Measurements from ENCODE around the gene MAML2. TPM values are rescaled to one million over a fixed set of nuclear protein-coding genes. Genes with fewer than 3 reads are reported as not detected.

Gene MAML2
- total and polyA plus RNA-seq, 2 experiments from 2014 or later, result 2.0 to 7.1 TPM

DNA sequence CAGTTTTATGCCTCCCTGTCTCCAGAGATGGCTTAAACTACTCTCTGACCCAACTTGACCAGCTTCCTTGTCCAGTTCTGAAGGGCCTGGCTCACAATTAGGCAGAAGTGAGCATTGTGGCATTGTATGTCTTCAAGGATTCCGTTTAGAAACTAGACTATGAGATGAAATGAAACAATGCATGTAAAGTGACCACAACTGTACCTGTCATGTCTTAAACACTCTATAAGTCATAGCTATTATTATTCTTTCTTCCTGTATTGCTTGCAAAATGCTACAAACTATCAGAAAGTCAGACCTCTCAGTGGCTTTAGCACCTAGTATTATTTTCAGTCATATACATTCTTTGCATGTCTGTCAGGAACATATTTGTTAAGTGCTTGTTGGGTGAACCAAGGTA lies 291.2 kb downstream of the MAML2 start:
- Histone ChIP-seq H3K27ac (ENCODE audit: low read depth) (no peak overlapping the region), H3K36me3 (ENCODE audit: insufficient read depth) (no peaks in the 10 kb centered on the region), H3K4me3 (no peak overlapping the region), H2AFZ (no peak overlapping the region), H3K9me2 (ENCODE audit: insufficient read depth) (peaks cover 12% of the 10 kb centered on the region), H4K20me1 (replicated peaks; ENCODE audit: insufficient read depth) (no peaks in the 10 kb centered on the region), H3K4me1 (ENCODE audit: insufficient read depth) (peaks cover 19% of the 10 kb centered on the region), H3F3A (replicated peaks; ENCODE audit: low read depth) (no peaks in the 10 kb centered on the region), H3K27me3 (ENCODE audit: insufficient read depth) (no peaks in the 10 kb centered on the region), H3K79me2 (replicated peaks; ENCODE audit: insufficient read depth) (no peaks in the 10 kb centered on the region), H3K4me2 (no peak overlapping the region)
- Mint-ChIP-seq H3K27ac (no peak overlapping the region), H3K27me3 (ENCODE audit: insufficient read depth, low read depth, poor library complexity) (no peaks in the 10 kb centered on the region), H3K4me3 (no peak overlapping the region), H3K4me1 (peaks cover 29% of the 10 kb centered on the region), H3K9me3 (no peaks in the 10 kb centered on the region; the same call in 2 of the 3 replicates), H3K36me3 (ENCODE audit: low read depth) (no peaks in the 10 kb centered on the region)
- no peak for DNase-seq (ENCODE audit: low spot score)
- TF ChIP-seq, protein P1, sequence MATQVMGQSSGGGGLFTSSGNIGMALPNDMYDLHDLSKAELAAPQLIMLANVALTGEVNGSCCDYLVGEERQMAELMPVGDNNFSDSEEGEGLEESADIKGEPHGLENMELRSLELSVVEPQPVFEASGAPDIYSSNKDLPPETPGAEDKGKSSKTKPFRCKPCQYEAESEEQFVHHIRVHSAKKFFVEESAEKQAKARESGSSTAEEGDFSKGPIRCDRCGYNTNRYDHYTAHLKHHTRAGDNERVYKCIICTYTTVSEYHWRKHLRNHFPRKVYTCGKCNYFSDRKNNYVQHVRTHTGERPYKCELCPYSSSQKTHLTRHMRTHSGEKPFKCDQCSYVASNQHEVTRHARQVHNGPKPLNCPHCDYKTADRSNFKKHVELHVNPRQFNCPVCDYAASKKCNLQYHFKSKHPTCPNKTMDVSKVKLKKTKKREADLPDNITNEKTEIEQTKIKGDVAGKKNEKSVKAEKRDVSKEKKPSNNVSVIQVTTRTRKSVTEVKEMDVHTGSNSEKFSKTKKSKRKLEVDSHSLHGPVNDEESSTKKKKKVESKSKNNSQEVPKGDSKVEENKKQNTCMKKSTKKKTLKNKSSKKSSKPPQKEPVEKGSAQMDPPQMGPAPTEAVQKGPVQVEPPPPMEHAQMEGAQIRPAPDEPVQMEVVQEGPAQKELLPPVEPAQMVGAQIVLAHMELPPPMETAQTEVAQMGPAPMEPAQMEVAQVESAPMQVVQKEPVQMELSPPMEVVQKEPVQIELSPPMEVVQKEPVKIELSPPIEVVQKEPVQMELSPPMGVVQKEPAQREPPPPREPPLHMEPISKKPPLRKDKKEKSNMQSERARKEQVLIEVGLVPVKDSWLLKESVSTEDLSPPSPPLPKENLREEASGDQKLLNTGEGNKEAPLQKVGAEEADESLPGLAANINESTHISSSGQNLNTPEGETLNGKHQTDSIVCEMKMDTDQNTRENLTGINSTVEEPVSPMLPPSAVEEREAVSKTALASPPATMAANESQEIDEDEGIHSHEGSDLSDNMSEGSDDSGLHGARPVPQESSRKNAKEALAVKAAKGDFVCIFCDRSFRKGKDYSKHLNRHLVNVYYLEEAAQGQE (IDR thresholded peaks at IDR 0.05; ENCODE audit: unreplicated experiment), result no peak
- TF ChIP-seq, protein P2, sequence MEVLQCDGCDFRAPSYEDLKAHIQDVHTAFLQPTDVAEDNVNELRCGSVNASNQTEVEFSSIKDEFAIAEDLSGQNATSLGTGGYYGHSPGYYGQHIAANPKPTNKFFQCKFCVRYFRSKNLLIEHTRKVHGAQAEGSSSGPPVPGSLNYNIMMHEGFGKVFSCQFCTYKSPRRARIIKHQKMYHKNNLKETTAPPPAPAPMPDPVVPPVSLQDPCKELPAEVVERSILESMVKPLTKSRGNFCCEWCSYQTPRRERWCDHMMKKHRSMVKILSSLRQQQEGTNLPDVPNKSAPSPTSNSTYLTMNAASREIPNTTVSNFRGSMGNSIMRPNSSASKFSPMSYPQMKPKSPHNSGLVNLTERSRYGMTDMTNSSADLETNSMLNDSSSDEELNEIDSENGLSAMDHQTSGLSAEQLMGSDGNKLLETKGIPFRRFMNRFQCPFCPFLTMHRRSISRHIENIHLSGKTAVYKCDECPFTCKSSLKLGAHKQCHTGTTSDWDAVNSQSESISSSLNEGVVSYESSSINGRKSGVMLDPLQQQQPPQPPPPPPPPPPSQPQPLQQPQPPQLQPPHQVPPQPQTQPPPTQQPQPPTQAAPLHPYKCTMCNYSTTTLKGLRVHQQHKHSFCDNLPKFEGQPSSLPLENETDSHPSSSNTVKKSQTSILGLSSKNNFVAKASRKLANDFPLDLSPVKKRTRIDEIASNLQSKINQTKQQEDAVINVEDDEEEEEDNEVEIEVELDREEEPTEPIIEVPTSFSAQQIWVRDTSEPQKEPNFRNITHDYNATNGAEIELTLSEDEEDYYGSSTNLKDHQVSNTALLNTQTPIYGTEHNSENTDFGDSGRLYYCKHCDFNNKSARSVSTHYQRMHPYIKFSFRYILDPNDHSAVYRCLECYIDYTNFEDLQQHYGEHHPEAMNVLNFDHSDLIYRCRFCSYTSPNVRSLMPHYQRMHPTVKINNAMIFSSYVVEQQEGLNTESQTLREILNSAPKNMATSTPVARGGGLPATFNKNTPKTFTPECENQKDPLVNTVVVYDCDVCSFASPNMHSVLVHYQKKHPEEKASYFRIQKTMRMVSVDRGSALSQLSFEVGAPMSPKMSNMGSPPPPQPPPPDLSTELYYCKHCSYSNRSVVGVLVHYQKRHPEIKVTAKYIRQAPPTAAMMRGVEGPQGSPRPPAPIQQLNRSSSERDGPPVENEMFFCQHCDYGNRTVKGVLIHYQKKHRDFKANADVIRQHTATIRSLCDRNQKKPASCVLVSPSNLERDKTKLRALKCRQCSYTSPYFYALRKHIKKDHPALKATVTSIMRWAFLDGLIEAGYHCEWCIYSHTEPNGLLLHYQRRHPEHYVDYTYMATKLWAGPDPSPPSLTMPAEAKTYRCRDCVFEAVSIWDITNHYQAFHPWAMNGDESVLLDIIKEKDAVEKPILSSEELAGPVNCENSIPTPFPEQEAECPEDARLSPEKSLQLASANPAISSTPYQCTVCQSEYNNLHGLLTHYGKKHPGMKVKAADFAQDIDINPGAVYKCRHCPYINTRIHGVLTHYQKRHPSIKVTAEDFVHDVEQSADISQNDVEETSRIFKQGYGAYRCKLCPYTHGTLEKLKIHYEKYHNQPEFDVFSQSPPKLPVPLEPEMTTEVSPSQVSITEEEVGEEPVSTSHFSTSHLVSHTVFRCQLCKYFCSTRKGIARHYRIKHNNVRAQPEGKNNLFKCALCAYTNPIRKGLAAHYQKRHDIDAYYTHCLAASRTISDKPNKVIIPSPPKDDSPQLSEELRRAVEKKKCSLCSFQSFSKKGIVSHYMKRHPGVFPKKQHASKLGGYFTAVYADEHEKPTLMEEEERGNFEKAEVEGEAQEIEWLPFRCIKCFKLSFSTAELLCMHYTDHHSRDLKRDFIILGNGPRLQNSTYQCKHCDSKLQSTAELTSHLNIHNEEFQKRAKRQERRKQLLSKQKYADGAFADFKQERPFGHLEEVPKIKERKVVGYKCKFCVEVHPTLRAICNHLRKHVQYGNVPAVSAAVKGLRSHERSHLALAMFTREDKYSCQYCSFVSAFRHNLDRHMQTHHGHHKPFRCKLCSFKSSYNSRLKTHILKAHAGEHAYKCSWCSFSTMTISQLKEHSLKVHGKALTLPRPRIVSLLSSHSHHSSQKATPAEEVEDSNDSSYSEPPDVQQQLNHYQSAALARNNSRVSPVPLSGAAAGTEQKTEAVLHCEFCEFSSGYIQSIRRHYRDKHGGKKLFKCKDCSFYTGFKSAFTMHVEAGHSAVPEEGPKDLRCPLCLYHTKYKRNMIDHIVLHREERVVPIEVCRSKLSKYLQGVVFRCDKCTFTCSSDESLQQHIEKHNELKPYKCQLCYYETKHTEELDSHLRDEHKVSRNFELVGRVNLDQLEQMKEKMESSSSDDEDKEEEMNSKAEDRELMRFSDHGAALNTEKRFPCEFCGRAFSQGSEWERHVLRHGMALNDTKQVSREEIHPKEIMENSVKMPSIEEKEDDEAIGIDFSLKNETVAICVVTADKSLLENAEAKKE (CRISPR knock-in tag; IDR thresholded peaks at IDR 0.05), result no peak
- no peak for TF ChIP-seq EZH2phosphoT487 (IDR thresholded peaks at IDR 0.05; ENCODE audit: unreplicated experiment)
- no peak for TF ChIP-seq EZH2 (IDR thresholded peaks at IDR 0.05; ENCODE audit: low read depth, unreplicated experiment)
- no peak for TF ChIP-seq STAT1 (IDR thresholded peaks at IDR 0.05; ENCODE audit: unreplicated experiment)
- TF ChIP-seq CREB1 (CRISPR knock-in tag; IDR thresholded peaks at IDR 0.05; ENCODE audit: low read depth), result no peak
- no peak for TF ChIP-seq ZNF114 (CRISPR knock-in tag; IDR thresholded peaks at IDR 0.05)
- TF ChIP-seq POLR2AphosphoS5 (IDR thresholded peaks at IDR 0.05; ENCODE audit: low read depth), result no peak
- no peak for TF ChIP-seq JUNB (IDR thresholded peaks at IDR 0.05; ENCODE audit: unreplicated experiment)
- TF ChIP-seq, protein P3, sequence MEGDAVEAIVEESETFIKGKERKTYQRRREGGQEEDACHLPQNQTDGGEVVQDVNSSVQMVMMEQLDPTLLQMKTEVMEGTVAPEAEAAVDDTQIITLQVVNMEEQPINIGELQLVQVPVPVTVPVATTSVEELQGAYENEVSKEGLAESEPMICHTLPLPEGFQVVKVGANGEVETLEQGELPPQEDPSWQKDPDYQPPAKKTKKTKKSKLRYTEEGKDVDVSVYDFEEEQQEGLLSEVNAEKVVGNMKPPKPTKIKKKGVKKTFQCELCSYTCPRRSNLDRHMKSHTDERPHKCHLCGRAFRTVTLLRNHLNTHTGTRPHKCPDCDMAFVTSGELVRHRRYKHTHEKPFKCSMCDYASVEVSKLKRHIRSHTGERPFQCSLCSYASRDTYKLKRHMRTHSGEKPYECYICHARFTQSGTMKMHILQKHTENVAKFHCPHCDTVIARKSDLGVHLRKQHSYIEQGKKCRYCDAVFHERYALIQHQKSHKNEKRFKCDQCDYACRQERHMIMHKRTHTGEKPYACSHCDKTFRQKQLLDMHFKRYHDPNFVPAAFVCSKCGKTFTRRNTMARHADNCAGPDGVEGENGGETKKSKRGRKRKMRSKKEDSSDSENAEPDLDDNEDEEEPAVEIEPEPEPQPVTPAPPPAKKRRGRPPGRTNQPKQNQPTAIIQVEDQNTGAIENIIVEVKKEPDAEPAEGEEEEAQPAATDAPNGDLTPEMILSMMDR (conservative IDR thresholded peaks at IDR 0.05; ENCODE audit: low read depth in 2 of 2), result no peak
- no peak for TF ChIP-seq NANOG (IDR thresholded peaks at IDR 0.05; ENCODE audit: borderline replicate concordance)
- TF ChIP-seq, protein P4, sequence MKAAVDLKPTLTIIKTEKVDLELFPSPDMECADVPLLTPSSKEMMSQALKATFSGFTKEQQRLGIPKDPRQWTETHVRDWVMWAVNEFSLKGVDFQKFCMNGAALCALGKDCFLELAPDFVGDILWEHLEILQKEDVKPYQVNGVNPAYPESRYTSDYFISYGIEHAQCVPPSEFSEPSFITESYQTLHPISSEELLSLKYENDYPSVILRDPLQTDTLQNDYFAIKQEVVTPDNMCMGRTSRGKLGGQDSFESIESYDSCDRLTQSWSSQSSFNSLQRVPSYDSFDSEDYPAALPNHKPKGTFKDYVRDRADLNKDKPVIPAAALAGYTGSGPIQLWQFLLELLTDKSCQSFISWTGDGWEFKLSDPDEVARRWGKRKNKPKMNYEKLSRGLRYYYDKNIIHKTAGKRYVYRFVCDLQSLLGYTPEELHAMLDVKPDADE (IDR thresholded peaks at IDR 0.05), result no peak
- no peak for TF ChIP-seq ZNF331 (CRISPR knock-in tag; IDR thresholded peaks at IDR 0.05; ENCODE audit: low read depth)
- no peak for ATAC-seq

All from GM23338 (cell line).